GM13976 (cell line): ENCODE measurements around the gene PYDC1.
"Not testable (repeated sequence)": the region's sequence is repeated elsewhere in the genome, so short reads cannot be mapped to it uniquely, and the experiment has no call there.

Experiments used
- DNase-seq: peaks from one replicate; pipeline ENCODE4 v3.0.0; 2012; ENCODE audit warnings: low spot score
- in situ Hi-C: fragments of 300-500 bp; cut with MboI; formaldehyde crosslinking; loops from one replicate; pipeline ENCODE4 v1.12.0; 2022; ENCODE audit warnings: low sequenced_read_pairs, mixed read lengths, inconsistent platforms; ENCODE audit not compliant: unreplicated experiment
- TF ChIP-seq, protein P1 (sequence below): IDR thresholded peaks from 2 replicates; pipeline ENCODE4 v1.5.1; 2012; ENCODE audit warnings: borderline replicate concordance, mild to moderate bottlenecking; ENCODE audit not compliant: insufficient read depth; ENCODE audit errors: extremely low read depth, missing control alignments, control extremely low read depth

PYDC1 gene

DNA sequence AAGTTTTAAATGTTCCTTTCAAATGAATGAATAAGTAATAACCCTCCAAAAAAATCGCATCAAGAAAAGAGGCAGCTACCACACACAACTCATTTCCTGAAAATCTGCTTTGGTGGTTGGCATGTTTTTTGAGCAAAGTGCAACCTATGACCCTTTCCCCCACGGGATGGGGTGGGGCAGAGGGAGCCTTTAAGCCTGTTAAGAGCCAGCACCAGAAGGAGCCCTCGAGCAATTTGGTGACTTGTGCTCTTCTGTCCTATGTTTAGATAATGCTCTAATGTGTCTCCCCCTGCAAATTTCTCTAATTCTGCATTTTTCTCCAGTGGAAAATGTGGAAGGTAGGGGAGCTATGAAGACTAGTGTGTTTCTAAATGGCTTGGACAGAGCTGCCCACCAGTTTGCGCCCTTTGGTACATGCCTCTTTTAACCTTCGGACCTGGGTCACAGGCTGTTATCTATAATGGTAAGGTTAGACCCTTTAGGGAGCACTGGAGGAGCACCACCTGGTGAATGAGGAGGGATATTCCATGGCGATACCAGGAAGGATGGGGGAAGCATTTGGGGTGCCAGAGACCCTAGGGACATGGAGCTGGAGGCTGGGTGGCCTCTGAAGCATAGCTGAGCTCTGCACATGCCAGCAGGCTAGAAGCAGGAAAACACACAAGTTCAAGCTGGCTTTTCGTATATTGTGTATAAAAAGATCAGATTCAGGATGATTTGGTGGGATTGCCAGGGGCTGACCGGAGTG, 15.9 kb downstream of the PYDC1 start:
- DNase-seq = no peak
- in situ Hi-C loops = no loop called here
- TF ChIP-seq, protein P1, sequence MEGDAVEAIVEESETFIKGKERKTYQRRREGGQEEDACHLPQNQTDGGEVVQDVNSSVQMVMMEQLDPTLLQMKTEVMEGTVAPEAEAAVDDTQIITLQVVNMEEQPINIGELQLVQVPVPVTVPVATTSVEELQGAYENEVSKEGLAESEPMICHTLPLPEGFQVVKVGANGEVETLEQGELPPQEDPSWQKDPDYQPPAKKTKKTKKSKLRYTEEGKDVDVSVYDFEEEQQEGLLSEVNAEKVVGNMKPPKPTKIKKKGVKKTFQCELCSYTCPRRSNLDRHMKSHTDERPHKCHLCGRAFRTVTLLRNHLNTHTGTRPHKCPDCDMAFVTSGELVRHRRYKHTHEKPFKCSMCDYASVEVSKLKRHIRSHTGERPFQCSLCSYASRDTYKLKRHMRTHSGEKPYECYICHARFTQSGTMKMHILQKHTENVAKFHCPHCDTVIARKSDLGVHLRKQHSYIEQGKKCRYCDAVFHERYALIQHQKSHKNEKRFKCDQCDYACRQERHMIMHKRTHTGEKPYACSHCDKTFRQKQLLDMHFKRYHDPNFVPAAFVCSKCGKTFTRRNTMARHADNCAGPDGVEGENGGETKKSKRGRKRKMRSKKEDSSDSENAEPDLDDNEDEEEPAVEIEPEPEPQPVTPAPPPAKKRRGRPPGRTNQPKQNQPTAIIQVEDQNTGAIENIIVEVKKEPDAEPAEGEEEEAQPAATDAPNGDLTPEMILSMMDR = no peak

DNA sequence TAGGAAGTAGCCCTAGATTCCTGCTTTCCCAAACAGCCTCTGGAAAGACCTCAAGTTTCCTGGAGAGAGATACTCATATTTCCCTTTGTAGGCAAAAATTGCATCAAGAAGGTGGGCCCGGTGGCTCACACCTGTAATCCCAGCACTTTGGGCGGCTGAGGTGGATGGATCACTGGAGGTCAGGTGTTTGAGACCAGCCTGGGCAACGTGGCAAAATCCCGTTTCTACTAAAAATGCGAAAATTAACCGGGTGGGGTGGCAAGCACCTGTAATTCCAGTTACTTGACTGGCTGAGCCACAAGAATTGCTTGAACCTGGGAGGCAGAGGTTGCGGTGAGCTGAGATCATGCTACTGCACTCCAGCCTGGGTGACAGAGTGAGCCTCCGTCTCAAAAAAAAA, 16.8 kb downstream of the PYDC1 start:
- DNase-seq, in situ Hi-C loops: not testable (repeated sequence)

DNA sequence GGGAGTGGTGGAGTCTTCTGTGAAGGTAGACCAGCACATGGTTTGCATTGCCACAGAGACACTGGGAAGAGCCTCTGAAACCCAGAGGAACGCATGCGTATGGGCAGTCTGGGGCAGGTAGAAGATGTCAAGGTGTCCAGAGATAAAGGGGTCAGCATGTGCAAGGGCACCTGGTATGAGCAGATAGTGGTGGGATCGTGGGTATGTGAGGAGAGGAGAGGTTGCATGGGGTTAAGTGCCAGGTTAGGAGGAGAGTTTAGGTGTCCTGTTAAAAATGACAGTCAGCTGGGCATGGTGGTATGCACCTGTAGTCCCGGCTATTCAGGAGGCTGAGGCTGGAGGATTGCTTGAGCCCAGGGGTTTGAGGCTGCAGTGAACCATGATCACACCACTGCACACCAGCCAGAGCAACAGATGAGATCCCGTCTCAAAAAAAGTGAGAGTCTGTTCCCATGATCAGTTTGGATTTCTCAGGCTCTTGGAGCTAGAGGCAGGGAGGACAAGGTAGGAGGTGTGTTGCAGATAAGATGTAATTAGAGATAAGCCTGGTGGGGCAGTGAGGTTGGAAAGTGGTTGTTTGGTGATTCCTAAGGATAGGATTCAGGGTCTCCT, 17.4 kb downstream of the PYDC1 start:
- in situ Hi-C loops = loop anchor here (25.0 kb wide), 1 partner anchor 163 kb away; the partner anchor contains the start of gene ITGAX
- TF ChIP-seq, protein P1 = no peak
- DNase-seq = no peak

DNA sequence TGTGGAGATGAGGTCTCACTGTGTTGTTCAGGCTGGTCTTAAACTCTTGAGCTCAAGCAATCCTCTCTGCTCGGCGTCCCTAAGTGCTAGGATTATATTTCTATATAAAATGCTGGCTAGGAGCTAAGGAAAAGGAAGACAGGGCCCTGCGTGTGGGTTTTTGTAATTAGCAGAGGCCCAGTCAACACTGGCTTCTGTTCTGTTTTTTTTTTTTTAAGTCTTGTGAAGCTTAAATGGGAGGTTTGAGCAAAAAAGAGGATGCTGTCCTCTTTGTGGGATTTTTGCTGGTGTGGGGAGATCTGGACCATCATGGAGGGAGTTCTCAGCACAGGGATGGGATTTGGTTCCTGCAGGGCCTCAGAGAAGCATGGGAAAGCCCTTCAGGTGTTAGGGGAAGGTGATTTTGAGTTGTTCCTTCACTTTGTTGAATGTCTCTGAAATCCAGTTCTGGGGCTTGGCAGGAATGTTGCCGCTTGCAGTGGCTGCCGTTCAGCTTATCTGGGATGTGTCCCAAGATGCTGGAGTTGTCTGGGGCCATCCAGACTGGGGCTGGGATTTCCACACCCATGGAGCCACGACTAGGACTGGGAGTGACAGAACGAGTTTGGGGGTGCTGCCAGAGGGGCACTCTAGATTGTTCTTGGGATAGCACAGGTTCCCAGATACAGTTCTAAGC, 18.6 kb downstream of the PYDC1 start:
- in situ Hi-C loops = loop anchor here (25.0 kb wide), 1 partner anchor 164 kb away; the partner anchor contains the start of gene ITGAX
- TF ChIP-seq, protein P1 = no peak
- no peak for DNase-seq

DNA sequence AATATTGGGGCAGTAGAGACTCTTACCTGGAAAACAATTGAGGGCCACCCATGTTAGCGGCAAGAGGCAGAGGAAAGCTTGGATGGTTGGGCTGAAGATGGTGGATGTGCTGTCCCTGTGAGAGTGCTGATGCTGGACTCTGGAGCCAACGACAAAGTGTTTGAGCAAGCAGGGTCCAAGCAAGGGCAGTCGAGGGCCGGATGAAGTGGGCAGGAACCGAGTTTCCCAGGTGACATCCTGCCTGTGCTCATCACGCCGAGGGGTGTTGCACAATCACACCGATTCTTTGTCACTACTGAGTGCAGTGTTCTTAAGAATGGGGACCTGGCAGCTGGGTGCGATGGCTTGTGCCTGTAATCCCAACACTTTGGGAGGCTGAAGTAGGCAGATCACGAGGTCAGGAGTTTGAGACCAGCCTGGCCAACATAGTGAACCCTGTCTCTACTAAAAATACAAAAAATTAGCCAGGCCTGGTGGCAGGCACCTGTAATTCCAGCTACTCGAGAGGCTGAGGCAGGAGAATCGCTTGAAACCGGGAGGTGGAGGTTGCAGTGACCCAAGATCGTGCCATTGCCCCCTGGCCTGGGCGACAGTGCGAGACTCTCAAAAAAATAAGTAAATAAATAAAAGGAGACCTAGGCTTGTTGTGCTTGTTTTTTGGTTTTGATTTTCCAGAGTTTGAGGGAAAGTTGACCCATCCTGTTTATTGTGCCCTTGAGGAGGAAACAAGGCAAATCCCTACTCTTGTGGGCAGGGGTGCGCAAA, 20.4 kb downstream of the PYDC1 start:
- TF ChIP-seq, protein P1 = no peak
- no peak for DNase-seq
- in situ Hi-C loops = loop anchor here (25.0 kb wide), 1 partner anchor 166 kb away; the partner anchor contains the start of gene ITGAX

DNA sequence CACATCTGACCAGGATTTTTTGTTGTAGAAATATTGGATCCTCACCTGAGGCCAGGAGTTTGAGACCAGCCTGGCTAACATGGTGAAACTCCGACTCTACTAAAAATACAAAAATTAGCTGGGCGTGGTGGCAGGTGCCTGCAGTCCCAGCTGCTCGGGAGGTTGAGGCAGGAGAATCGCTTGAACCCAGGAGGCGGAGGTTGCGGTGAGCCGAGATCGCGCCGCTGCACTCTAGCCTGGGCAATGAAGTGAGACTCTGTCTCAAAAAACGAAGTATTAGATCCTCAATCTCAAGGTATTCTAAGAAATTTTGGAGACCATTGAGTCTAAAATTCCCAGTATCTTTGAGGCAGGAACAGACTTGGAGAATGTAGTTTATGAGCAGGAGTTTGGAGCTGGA, 21.1 kb downstream of the PYDC1 start:
- in situ Hi-C loops = loop anchor here (25.0 kb wide), 1 partner anchor 166 kb away; the partner anchor contains the start of gene ITGAX
- DNase-seq = not testable (repeated sequence)

DNA sequence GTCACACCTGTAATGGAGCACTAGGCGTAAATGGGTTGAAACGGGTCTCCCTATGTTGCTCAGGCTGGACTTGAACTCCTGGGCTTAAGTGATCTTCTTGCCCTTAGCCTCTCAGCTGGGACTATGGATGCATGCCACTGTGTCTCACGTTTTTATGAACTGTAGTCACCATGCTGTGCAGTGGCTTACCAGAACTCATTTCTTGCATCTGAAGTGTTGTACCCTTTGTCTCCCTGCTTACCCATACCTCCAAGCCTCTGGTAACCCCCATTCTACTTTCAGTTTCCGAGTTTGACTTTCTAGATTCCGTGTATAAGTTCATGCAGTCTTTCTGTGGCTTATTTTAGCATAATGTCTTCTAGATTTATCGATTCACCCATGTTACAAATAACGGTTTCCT, 22.0 kb downstream of the PYDC1 start:
- TF ChIP-seq, protein P1 = no peak
- DNase-seq = no peak
- in situ Hi-C loops = loop anchor here (25.0 kb wide), 1 partner anchor 167 kb away; the partner anchor contains the start of gene ITGAX
